NB4 (cell line): Measurements from ENCODE around the gene MCM5.
A peak's percentile ranks its signal among the peaks of the same experiment; 100 is the strongest.

Source experiments
- DNase-seq: peaks from one replicate; pipeline ENCODE4 v3.0.0; 2010; ENCODE audit warnings: low read depth
- H3K4me3 ChIP-seq: one replicate; pipeline ENCODE4 v1.5.1; 2011; ENCODE audit warnings: mild to moderate bottlenecking, low read depth, low read length, moderate library complexity
- CTCF ChIP-seq: IDR thresholded peaks from one replicate; pipeline ENCODE4 v1.5.1; 2012; ENCODE audit warnings: low read depth, low read length
- MAX ChIP-seq: IDR thresholded peaks from 2 replicates; pipeline ENCODE4 v1.6.1; 2011; ENCODE audit warnings: low read depth, low read length
- MYC ChIP-seq: IDR thresholded peaks from 2 replicates; pipeline ENCODE4 v1.6.1; 2011; ENCODE audit warnings: low read depth, low read length
- POLR2A ChIP-seq: IDR thresholded peaks from 2 replicates; pipeline ENCODE4 v1.6.1; 2011; ENCODE audit warnings: mild to moderate bottlenecking; ENCODE audit not compliant: insufficient read length; ENCODE audit errors: extremely low read depth

MCM5 gene

GRCh38 chr22:35380537-35381423, 19.2 kb upstream of the MCM5 start, which contains the start of gene HMOX1:
TSS of gene HMOX1 (plus strand) at chr22:35381096. CDS start at chr22:35381174, 78 bp downstream.
- DNase-seq = peak; percentile 87
- TF ChIP-seq MAX (peak; percentile 91), CTCF (no peak), POLR2A (no peak), MYC (peak; percentile 41; the same call in 1 of the 2 replicates)
- H3K4me3 ChIP-seq = peak within 1 kb of the TSS; percentile 50

- no peak for DNase-seq
- TF ChIP-seq MYC = no peak
- TF ChIP-seq CTCF = no peak
- no peak for TF ChIP-seq MAX
- TF ChIP-seq POLR2A = no peak
- peak overlapping the region; percentile 50 for H3K4me3 ChIP-seq
Measured at GRCh38 chr22:35381424-35382009, 18.4 kb upstream of the MCM5 start.

- no peak overlapping the region for H3K4me3 ChIP-seq
Measured at GRCh38 chr22:35383679-35384071, 16.3 kb upstream of the MCM5 start.

GRCh38 chr22:35384527-35384926, 15.4 kb upstream of the MCM5 start:
- no peak for DNase-seq
- no peak overlapping the region for H3K4me3 ChIP-seq
- TF ChIP-seq MYC (no peak), MAX (no peak), POLR2A (no peak), CTCF (no peak)

More at GRCh38 chr22:35383679-35384071, 16.3 kb upstream of the MCM5 start:
- TF ChIP-seq POLR2A = no peak
- TF ChIP-seq CTCF = no peak
- no peak for TF ChIP-seq MYC
- no peak for TF ChIP-seq MAX
- no peak for DNase-seq

- no peak overlapping the region for H3K4me3 ChIP-seq
- DNase-seq = no peak
- TF ChIP-seq MAX = no peak
- TF ChIP-seq MYC = no peak
- no peak for TF ChIP-seq POLR2A
- no peak for TF ChIP-seq CTCF
Measured at GRCh38 chr22:35384975-35385588, 14.9 kb upstream of the MCM5 start.
